Osteoblast (primary cell): ENCODE measurements around the gene TLL2. TPM values are rescaled to one million over a fixed set of nuclear protein-coding genes. Genes with fewer than 3 reads are reported as not detected.

Experiments
- DNase-seq: peaks from one replicate; pipeline ENCODE4 v3.0.0; 2011; ENCODE audit warnings: low spot score, mixed read lengths; ENCODE audit not compliant: insufficient read length; ENCODE audit errors: missing footprints
- H2AFZ ChIP-seq: 2 replicates; pipeline ENCODE4 v1.6.0; 2011; ENCODE audit warnings: mild to moderate bottlenecking, low read length
- H3K27ac ChIP-seq: 2 replicates; pipeline ENCODE4 v1.5.1; 2011; ENCODE audit warnings: mild to moderate bottlenecking, low read depth, low read length, moderate library complexity
- H3K27me3 ChIP-seq: 2 replicates; pipeline ENCODE4 v1.6.0; 2012; ENCODE audit warnings: mild to moderate bottlenecking, control low read depth, inconsistent platforms, low read length, moderate library complexity; ENCODE audit not compliant: insufficient read depth
- H3K36me3 ChIP-seq: 2 replicates; pipeline ENCODE4 v1.5.1; 2011; ENCODE audit warnings: mild to moderate bottlenecking, low read length, control low read depth, moderate library complexity; ENCODE audit not compliant: insufficient read depth
- H3K4me1 ChIP-seq: 2 replicates; pipeline ENCODE4 v1.5.1; 2011; ENCODE audit warnings: mild to moderate bottlenecking, low read length, control low read depth, moderate library complexity; ENCODE audit not compliant: insufficient read depth
- H3K4me2 ChIP-seq: 2 replicates; pipeline ENCODE4 v1.6.0; 2011; ENCODE audit warnings: mild to moderate bottlenecking, low read length; ENCODE audit not compliant: insufficient read depth
- H3K4me3 ChIP-seq: fragments of 200-600 bp; sonication (generic); 3 replicates; pipeline ENCODE4 v1.5.1; 2012; ENCODE audit warnings: mild to moderate bottlenecking, low read length, inconsistent platforms; ENCODE audit not compliant: insufficient read depth
- H3K79me2 ChIP-seq: 2 replicates; pipeline ENCODE4 v1.6.0; 2012; ENCODE audit warnings: mild to moderate bottlenecking, low read length, control low read depth, inconsistent platforms; ENCODE audit not compliant: insufficient read depth
- H3K9me3 ChIP-seq: 2 replicates; pipeline ENCODE4 v1.5.1; 2011; ENCODE audit warnings: low read depth, low read length, control low read depth
- H4K20me1 ChIP-seq: 2 replicates; pipeline ENCODE4 v1.6.0; 2012; ENCODE audit warnings: mild to moderate bottlenecking, low read length, control low read depth; ENCODE audit not compliant: insufficient read depth
- CTCF ChIP-seq: IDR thresholded peaks from 2 replicates; pipeline ENCODE4 v1.5.1; 2011; ENCODE audit warnings: mild to moderate bottlenecking, low read depth, low read length, moderate library complexity; ENCODE audit errors: extremely low read depth
- total RNA-seq: library from RNA; depleted of rRNA; stranded (reverse); fragments of >200 nt; gene quantifications from 2 replicates; pipeline ENCODE4 v1.2.3, GENCODE V29; 2012

Gene TLL2
- total RNA-seq, 1 donor = 0.36 TPM

- H3K36me3 ChIP-seq = no peaks in the 10 kb centered on the region
- no peaks in the 10 kb centered on the region for H4K20me1 ChIP-seq
- no peaks in the 10 kb centered on the region for H3K9me3 ChIP-seq
- H3K27ac ChIP-seq = no peak overlapping the region
- no peaks in the 10 kb centered on the region for H3K27me3 ChIP-seq
- no peak for TF ChIP-seq CTCF
- no peaks in the 10 kb centered on the region for H3K79me2 ChIP-seq
- H2AFZ ChIP-seq = no peak overlapping the region
- no peak for DNase-seq
- H3K4me2 ChIP-seq = no peak overlapping the region
- H3K4me1 ChIP-seq = no peaks in the 10 kb centered on the region
- H3K4me3 ChIP-seq = no peak overlapping the region
Measured at GRCh38 chr10:96333101-96333500, 180.6 kb downstream of the TLL2 start.

- H3K4me2 ChIP-seq = no peak overlapping the region
- peaks cover 2% of the 10 kb centered on the region for H3K27me3 ChIP-seq
- H2AFZ ChIP-seq = no peak overlapping the region
- H3K9me3 ChIP-seq = no peaks in the 10 kb centered on the region
- H3K27ac ChIP-seq = no peak overlapping the region
- no peak overlapping the region for H3K4me3 ChIP-seq
- DNase-seq = no peak
- no peaks in the 10 kb centered on the region for H4K20me1 ChIP-seq
- no peaks in the 10 kb centered on the region for H3K4me1 ChIP-seq
- no peaks in the 10 kb centered on the region for H3K36me3 ChIP-seq
- TF ChIP-seq CTCF = no peak
- no peaks in the 10 kb centered on the region for H3K79me2 ChIP-seq
Measured at GRCh38 chr10:96327462-96327861, 186.3 kb downstream of the TLL2 start.

- no peak for TF ChIP-seq CTCF
Measured at GRCh38 chr10:96325719-96326373, 187.9 kb downstream of the TLL2 start.

GRCh38 chr10:96324447-96324846, 189.3 kb downstream of the TLL2 start:
- no peak overlapping the region for H3K27ac ChIP-seq
- no peaks in the 10 kb centered on the region for H3K79me2 ChIP-seq
- no peak overlapping the region for H3K4me2 ChIP-seq
- H3K9me3 ChIP-seq = no peaks in the 10 kb centered on the region
- DNase-seq = no peak
- no peak overlapping the region for H3K4me3 ChIP-seq
- peaks cover 2% of the 10 kb centered on the region for H3K27me3 ChIP-seq
- no peaks in the 10 kb centered on the region for H3K36me3 ChIP-seq
- no peak overlapping the region for H2AFZ ChIP-seq
- no peaks in the 10 kb centered on the region for H4K20me1 ChIP-seq
- H3K4me1 ChIP-seq = no peaks in the 10 kb centered on the region
- no peak for TF ChIP-seq CTCF

More at GRCh38 chr10:96325719-96326373, 187.9 kb downstream of the TLL2 start:
- Histone ChIP-seq H3K27ac (no peak overlapping the region), H3K4me2 (no peak overlapping the region), H3K9me3 (no peaks in the 10 kb centered on the region), H3K4me3 (no peak overlapping the region), H3K4me1 (no peaks in the 10 kb centered on the region), H4K20me1 (no peaks in the 10 kb centered on the region), H3K79me2 (no peaks in the 10 kb centered on the region), H3K36me3 (no peaks in the 10 kb centered on the region), H3K27me3 (peaks cover 2% of the 10 kb centered on the region), H2AFZ (no peak overlapping the region)
- DNase-seq = no peak
